ENCODE data around the gene WDR90.

WDR90 gene

GRCh38 chr16:674214-674881 lies 25.2 kb downstream of the WDR90 start:
- H3K9me2 ChIP-seq (ENCODE audit: low read depth, low read length), result no peaks in the 10 kb centered on the region
- no peak overlapping the region for H3K4me3 ChIP-seq (ENCODE audit: low read depth, low read length, poor library complexity, severe bottlenecking)
- H4K20me1 ChIP-seq (ENCODE audit: insufficient read depth, low read length), result no peaks in the 10 kb centered on the region
- H3F3A ChIP-seq (ENCODE audit: insufficient read depth, low read length), result no peaks in the 10 kb centered on the region
- H3K79me2 ChIP-seq (ENCODE audit: insufficient read depth, low read length), result no peaks in the 10 kb centered on the region
- no peak overlapping the region for H3K4me2 ChIP-seq (ENCODE audit: low read length)
- H3K9me3 ChIP-seq (ENCODE audit: low read length), result no peaks in the 10 kb centered on the region
- no peak overlapping the region for H2AFZ ChIP-seq (ENCODE audit: low read length)
- no peak overlapping the region for H3K9ac ChIP-seq (ENCODE audit: low read length)
- H3K27ac ChIP-seq (ENCODE audit: low read depth, low read length, poor library complexity, severe bottlenecking), result no peak overlapping the region
- H3K27me3 ChIP-seq (ENCODE audit: insufficient read depth, low read length), result no peaks in the 10 kb centered on the region
- peaks cover 51% of the 10 kb centered on the region for H3K36me3 ChIP-seq (ENCODE audit: insufficient read depth, low read length)
- peaks cover 13% of the 10 kb centered on the region for H3K4me1 ChIP-seq (ENCODE audit: insufficient read depth, low read length, severe bottlenecking)
- no peak for TF ChIP-seq EZH2 (IDR thresholded peaks at IDR 0.05; ENCODE audit: borderline replicate concordance, low read length)
- TF ChIP-seq, protein P1, sequence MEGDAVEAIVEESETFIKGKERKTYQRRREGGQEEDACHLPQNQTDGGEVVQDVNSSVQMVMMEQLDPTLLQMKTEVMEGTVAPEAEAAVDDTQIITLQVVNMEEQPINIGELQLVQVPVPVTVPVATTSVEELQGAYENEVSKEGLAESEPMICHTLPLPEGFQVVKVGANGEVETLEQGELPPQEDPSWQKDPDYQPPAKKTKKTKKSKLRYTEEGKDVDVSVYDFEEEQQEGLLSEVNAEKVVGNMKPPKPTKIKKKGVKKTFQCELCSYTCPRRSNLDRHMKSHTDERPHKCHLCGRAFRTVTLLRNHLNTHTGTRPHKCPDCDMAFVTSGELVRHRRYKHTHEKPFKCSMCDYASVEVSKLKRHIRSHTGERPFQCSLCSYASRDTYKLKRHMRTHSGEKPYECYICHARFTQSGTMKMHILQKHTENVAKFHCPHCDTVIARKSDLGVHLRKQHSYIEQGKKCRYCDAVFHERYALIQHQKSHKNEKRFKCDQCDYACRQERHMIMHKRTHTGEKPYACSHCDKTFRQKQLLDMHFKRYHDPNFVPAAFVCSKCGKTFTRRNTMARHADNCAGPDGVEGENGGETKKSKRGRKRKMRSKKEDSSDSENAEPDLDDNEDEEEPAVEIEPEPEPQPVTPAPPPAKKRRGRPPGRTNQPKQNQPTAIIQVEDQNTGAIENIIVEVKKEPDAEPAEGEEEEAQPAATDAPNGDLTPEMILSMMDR (IDR thresholded peaks at IDR 0.05; ENCODE audit: low read length), result no peak

DNA sequence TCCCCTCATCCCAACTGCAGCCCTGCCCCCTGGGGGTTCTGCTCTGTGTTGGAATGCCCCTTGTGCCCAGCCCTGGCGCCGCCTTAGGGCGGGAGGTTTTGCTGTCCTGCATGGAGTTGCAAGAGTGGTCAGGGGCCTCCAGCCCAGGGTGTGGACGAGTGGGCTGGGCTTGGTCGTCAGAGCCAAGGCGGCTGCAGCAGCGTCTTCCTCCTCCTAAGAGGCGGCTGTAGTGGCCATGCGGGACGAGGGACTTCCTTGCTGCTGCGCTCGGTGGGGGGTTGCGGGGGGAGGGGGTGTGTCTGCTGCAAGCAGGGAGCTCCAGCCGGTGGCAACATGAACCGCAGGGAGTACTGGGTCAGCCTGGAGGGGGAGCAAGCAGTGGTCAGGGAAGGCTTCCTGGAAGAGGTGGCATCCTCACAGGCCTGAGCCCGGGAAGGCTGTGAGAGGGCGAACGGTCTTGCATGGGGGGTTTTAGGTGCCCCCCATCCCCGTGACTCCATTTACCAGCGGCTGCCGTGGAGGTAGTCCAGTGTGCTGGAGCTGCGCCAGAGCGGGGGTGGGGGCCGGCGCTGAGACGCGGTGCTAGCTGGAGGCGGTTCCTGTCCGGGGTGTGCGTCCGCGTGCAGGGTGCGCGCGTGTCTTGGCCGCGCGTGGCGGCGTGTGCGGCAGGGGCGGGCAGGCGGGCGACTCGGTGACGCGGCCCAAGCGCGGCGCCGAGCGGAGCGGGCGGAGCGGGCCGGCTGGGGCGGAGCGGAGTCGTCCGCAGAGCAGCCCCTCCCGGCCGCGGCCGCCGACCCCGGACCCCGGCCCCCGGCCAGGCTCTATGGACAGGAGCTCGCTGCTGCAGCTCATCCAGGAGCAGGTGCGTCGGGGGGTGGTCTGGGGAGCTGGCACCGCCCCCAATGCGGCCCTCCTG lies 26.1 kb downstream of the WDR90 start, which contains the start of gene RHBDL1:
Gene RHBDL1, plus strand, starts transcription at position 704 of the 916 bp plus-strand sequence. Its CDS starts 120 bp downstream, at position 824.
- no peaks in the 10 kb centered on the region for H3K79me2 ChIP-seq (ENCODE audit: insufficient read depth, low read length)
- H3K27ac ChIP-seq (ENCODE audit: low read depth, low read length, poor library complexity, severe bottlenecking), result no peak within 1 kb of the TSS
- no peaks in the 10 kb centered on the region for H3F3A ChIP-seq (ENCODE audit: insufficient read depth, low read length)
- no peak within 1 kb of the TSS for H3K4me3 ChIP-seq (ENCODE audit: low read depth, low read length, poor library complexity, severe bottlenecking)
- no peaks in the 10 kb centered on the region for H4K20me1 ChIP-seq (ENCODE audit: insufficient read depth, low read length)
- no peak within 1 kb of the TSS for H3K9ac ChIP-seq (ENCODE audit: low read length)
- no peak within 1 kb of the TSS for H2AFZ ChIP-seq (ENCODE audit: low read length)
- H3K9me3 ChIP-seq (ENCODE audit: low read length), result no peaks in the 10 kb centered on the region
- TF ChIP-seq EZH2 (IDR thresholded peaks at IDR 0.05; ENCODE audit: borderline replicate concordance, low read length), result no peak
- TF ChIP-seq, protein P1 (IDR thresholded peaks at IDR 0.05; ENCODE audit: low read length), result no peak
- H3K27me3 ChIP-seq (ENCODE audit: insufficient read depth, low read length), result no peaks in the 10 kb centered on the region
- H3K9me2 ChIP-seq (ENCODE audit: low read depth, low read length), result no peaks in the 10 kb centered on the region
- H3K4me2 ChIP-seq (ENCODE audit: low read length), result no peak within 1 kb of the TSS
- peaks cover 45% of the 10 kb centered on the region for H3K36me3 ChIP-seq (ENCODE audit: insufficient read depth, low read length)
- H3K4me1 ChIP-seq (ENCODE audit: insufficient read depth, low read length, severe bottlenecking), result peaks cover 15% of the 10 kb centered on the region

DNA sequence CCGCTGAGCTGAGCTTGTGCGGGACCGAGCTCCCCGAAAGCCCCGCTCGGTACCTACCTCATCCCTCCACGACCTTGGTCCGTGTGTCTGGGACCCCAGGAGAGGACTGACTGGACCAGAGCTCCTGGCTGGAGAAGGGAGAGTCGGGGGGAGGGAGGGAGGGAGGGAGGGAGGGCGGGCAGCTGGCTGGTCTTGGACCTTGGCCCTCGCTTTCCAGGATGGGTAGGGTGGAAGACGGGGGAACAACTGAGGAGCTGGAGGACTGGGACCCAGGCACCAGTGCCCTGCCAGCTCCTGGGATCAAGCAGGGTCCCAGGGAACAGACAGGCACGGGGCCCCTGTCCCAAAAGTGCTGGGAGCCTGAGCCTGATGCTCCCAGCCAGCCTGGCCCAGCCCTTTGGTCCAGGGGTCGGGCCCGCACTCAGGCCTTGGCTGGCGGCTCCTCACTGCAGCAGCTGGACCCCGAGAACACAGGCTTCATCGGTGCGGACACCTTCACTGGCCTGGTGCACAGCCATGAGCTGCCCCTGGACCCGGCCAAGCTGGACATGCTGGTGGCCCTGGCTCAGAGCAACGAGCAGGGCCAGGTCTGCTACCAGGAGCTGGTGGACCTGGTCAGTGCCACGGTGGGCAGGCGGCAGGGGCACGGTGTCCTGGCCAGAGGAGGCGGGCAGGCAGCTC lies 26.9 kb downstream of the WDR90 start:
- no peak overlapping the region for H3K27ac ChIP-seq (ENCODE audit: low read depth, low read length, poor library complexity, severe bottlenecking)
- H4K20me1 ChIP-seq (ENCODE audit: insufficient read depth, low read length), result no peaks in the 10 kb centered on the region
- no peak overlapping the region for H3K4me3 ChIP-seq (ENCODE audit: low read depth, low read length, poor library complexity, severe bottlenecking)
- no peaks in the 10 kb centered on the region for H3K9me2 ChIP-seq (ENCODE audit: low read depth, low read length)
- TF ChIP-seq EZH2 (IDR thresholded peaks at IDR 0.05; ENCODE audit: borderline replicate concordance, low read length), result no peak
- TF ChIP-seq, protein P1 (IDR thresholded peaks at IDR 0.05; ENCODE audit: low read length), result no peak
- peaks cover 37% of the 10 kb centered on the region for H3K36me3 ChIP-seq (ENCODE audit: insufficient read depth, low read length)
- H3K4me1 ChIP-seq (ENCODE audit: insufficient read depth, low read length, severe bottlenecking), result peaks cover 18% of the 10 kb centered on the region
- no peaks in the 10 kb centered on the region for H3K27me3 ChIP-seq (ENCODE audit: insufficient read depth, low read length)
- 0 out of 2 replicates have a peak, but pooled peaks cover 4% of the 10 kb centered on the region for H3K79me2 ChIP-seq (ENCODE audit: insufficient read depth, low read length)
- H2AFZ ChIP-seq (ENCODE audit: low read length), result no peak overlapping the region
- no peak overlapping the region for H3K9ac ChIP-seq (ENCODE audit: low read length)
- H3K4me2 ChIP-seq (ENCODE audit: low read length), result no peak overlapping the region
- H3F3A ChIP-seq (ENCODE audit: insufficient read depth, low read length), result no peaks in the 10 kb centered on the region
- H3K9me3 ChIP-seq (ENCODE audit: low read length), result no peaks in the 10 kb centered on the region
